ENCODE measurements around the gene CATSPERZ. TPM values are rescaled to one million over a fixed set of nuclear protein-coding genes. Genes with fewer than 3 reads are reported as not detected.

Gene CATSPERZ
- total RNA-seq, 1 donor from 2014 or later = 0.26 TPM

DNA sequence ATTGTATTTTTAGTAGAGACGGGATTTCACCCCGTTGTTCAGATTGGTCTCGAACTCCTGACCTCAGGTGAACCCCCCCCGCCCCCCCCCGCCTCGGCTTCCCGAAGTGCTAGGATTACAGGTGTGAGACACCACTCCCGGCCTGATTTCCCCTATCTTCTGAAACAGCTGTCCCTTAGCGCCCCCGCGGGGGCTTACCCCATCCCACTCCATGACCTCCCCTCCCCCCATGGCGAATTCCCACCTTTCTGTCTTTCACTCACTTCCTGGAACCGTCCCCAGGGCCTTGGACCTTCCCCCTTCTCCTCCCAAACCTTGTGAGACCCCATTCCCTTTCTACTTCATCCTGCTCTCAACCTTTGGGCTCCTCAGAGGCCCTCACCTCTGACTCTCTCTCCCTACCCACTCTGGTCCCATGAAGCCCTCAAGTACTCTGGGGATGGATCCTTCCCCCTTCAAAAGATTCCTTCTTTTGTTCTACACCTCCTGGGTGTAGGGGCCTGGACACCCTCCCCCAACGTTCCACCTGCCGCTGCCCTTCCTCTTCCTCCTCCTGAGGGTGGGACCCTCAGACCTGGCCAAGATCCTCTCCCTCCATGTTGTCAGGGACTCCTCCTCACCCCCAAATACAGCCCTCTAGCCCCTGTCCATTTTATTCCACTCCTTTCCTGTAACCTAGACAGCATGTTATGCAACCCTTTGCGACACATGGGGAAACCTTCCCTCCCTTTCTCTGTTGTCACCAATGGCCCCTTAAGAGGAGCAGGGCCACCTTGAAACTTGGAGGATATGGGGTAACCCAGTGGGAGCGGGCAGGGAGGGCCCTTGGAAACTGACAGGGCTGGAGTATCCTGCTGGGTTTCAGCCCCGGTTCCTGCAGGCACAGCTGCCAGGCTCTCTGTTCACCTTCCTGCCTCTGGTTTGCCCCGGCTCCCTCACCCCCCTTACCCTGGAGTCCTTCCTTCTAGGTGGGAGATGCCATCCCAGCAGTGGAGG lies 18.9 kb downstream of the CATSPERZ start:
- Histone ChIP-seq H3K36me3 (ENCODE audit: control insufficient read depth, insufficient read depth, low read length) (peaks cover 22% of the 10 kb centered on the region), H3K4me3 (ENCODE audit: low read depth, low read length) (peak overlapping the region; percentile 76), H3K27me3 (ENCODE audit: control insufficient read depth, insufficient read depth, low read length) (no peaks in the 10 kb centered on the region)
- TF ChIP-seq, protein P1, sequence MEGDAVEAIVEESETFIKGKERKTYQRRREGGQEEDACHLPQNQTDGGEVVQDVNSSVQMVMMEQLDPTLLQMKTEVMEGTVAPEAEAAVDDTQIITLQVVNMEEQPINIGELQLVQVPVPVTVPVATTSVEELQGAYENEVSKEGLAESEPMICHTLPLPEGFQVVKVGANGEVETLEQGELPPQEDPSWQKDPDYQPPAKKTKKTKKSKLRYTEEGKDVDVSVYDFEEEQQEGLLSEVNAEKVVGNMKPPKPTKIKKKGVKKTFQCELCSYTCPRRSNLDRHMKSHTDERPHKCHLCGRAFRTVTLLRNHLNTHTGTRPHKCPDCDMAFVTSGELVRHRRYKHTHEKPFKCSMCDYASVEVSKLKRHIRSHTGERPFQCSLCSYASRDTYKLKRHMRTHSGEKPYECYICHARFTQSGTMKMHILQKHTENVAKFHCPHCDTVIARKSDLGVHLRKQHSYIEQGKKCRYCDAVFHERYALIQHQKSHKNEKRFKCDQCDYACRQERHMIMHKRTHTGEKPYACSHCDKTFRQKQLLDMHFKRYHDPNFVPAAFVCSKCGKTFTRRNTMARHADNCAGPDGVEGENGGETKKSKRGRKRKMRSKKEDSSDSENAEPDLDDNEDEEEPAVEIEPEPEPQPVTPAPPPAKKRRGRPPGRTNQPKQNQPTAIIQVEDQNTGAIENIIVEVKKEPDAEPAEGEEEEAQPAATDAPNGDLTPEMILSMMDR (IDR thresholded peaks at IDR 0.05; ENCODE audit: insufficient read depth, low read length, severe bottlenecking) = no peak
- no peak for DNase-seq (ENCODE audit: low read depth)
- no peak for FAIRE-seq

GRCh38 chr11:64320556-64320955 lies 20.4 kb downstream of the CATSPERZ start:
- no peak for DNase-seq (ENCODE audit: low read depth)
- H3K36me3 ChIP-seq (ENCODE audit: control insufficient read depth, insufficient read depth, low read length) = peaks cover 18% of the 10 kb centered on the region
- no peak for FAIRE-seq
- no peaks in the 10 kb centered on the region for H3K27me3 ChIP-seq (ENCODE audit: control insufficient read depth, insufficient read depth, low read length)
- TF ChIP-seq, protein P1 (IDR thresholded peaks at IDR 0.05; ENCODE audit: insufficient read depth, low read length, severe bottlenecking) = no peak
- no peak overlapping the region for H3K4me3 ChIP-seq (ENCODE audit: low read depth, low read length)

DNA sequence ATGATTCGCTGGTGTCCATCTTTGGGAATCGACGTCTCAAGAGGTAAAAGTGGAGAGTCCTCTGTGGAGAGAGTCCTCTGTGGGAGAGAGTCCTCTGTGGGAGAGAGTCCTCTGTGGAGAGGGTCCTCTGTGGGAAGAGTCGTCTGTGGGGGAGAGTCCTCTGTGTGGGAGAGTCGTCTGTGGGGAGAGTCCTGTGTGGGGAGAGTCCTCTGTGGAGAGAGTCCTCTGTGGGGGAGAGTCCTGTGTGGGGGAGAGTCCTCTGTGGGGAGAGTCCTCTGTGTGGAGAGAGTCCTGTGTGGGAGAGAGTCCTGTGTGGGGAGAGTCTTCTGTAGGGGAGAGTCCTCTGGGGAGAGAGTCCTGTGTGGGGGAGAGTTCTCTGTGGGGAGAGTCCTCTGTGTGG lies 20.9 kb downstream of the CATSPERZ start:
- no peak overlapping the region for H3K4me3 ChIP-seq (ENCODE audit: low read depth, low read length)
- no peaks in the 10 kb centered on the region for H3K27me3 ChIP-seq (ENCODE audit: control insufficient read depth, insufficient read depth, low read length)
- TF ChIP-seq, protein P1 (IDR thresholded peaks at IDR 0.05; ENCODE audit: insufficient read depth, low read length, severe bottlenecking) = no peak
- peaks cover 17% of the 10 kb centered on the region for H3K36me3 ChIP-seq (ENCODE audit: control insufficient read depth, insufficient read depth, low read length)
- FAIRE-seq (peak; percentile 55), DNase-seq (ENCODE audit: low read depth) (no peak)

- TF ChIP-seq, protein P1 (IDR thresholded peaks at IDR 0.05; ENCODE audit: insufficient read depth, low read length, severe bottlenecking) = no peak
- DNase-seq (ENCODE audit: low read depth) (peak; percentile 83), FAIRE-seq (no peak)
- H3K27me3 ChIP-seq (ENCODE audit: control insufficient read depth, insufficient read depth, low read length) = no peaks in the 10 kb centered on the region
- no peak overlapping the region for H3K4me3 ChIP-seq (ENCODE audit: low read depth, low read length)
- H3K36me3 ChIP-seq (ENCODE audit: control insufficient read depth, insufficient read depth, low read length) = peaks cover 16% of the 10 kb centered on the region
Observed at GRCh38 chr11:64321533-64321932, 21.4 kb downstream of the CATSPERZ start.

DNA sequence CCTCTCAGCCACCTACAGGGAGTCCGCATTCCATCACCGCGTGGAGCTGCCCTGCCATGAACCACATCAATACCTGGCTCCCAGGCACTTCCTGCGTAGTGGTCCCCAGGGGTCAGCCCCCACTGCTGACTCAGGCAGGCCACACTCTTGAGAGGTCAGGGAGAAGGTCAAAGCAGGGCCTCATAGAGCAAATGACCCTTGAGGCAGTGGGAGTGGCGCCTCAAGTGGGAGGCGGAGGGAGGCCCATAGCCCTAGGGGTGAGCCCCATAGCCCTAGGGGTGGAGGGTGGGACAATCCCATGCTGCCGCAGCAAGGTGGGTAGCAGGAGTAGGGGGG lies 22.7 kb downstream of the CATSPERZ start:
- FAIRE-seq (no peak), DNase-seq (ENCODE audit: low read depth) (no peak)
- H3K27me3 ChIP-seq (ENCODE audit: control insufficient read depth, insufficient read depth, low read length) = no peaks in the 10 kb centered on the region

More for the DNA sequence above, 22.7 kb downstream of the CATSPERZ start:
- H3K36me3 ChIP-seq (ENCODE audit: control insufficient read depth, insufficient read depth, low read length) = peaks cover 16% of the 10 kb centered on the region
- TF ChIP-seq, protein P1 (IDR thresholded peaks at IDR 0.05; ENCODE audit: insufficient read depth, low read length, severe bottlenecking) = no peak
- H3K4me3 ChIP-seq (ENCODE audit: low read depth, low read length) = no peak overlapping the region

Data from bronchial epithelial cell (primary cell).